Adrenal gland (tissue), 12 donors: Measurements from ENCODE around the gene TMEM45A. TPM values are rescaled to one million over a fixed set of nuclear protein-coding genes. Genes with fewer than 3 reads are reported as not detected.
A peak's percentile ranks its signal among the peaks of the same experiment; 100 is the strongest.

Source experiments
- DNase-seq, 7 donors: peaks; one replicate each; pipeline ENCODE4 v3.0.0-alpha.2; 2019 to 2020
- H3K27ac ChIP-seq, 5 donors: fragments of 200-600 bp; sonication (generic) in 4 of 5; 1 replicate in 3 of 5; 2 replicates in 2 of 5; pipeline versions ENCODE4 v1.5.1 to v1.8.0; 2016 to 2020; ENCODE audit warnings: mild to moderate bottlenecking in 1 of 5
- H3K27me3 ChIP-seq: fragments of 200-600 bp; 2 replicates; pipeline ENCODE4 v1.8.0; 2021
- H3K36me3 ChIP-seq, 2 donors: fragments of 200-600 bp; replicated peaks in 1 of 2; 1 replicate in 1 of 2; 2 replicates in 1 of 2; pipeline versions ENCODE4 v1.5.1 to v1.8.0; 2018 to 2022
- H3K4me1 ChIP-seq, 2 donors: fragments of 200-600 bp; replicated peaks in 1 of 2; 1 replicate in 1 of 2; 2 replicates in 1 of 2; pipeline versions ENCODE4 v1.5.1 to v1.8.0; 2018 to 2021
- H3K4me3 ChIP-seq, 4 donors: fragments of 200-600 bp; sonication (generic) in 3 of 4; one replicate each; pipeline ENCODE4 v1.5.1; 2016 to 2018
- H3K9me3 ChIP-seq, 3 donors: fragments of 200-600 bp; sonication (generic) in 1 of 3; replicated peaks in 1 of 3; 1 replicate in 2 of 3; 2 replicates in 1 of 3; pipeline versions ENCODE4 v1.5.1 to v1.8.0; 2016 to 2021
- POLR2A ChIP-seq, 2 donors: fragments of 450-650 bp; IDR thresholded peaks; one replicate each; pipeline ENCODE4 v1.6.1; 2017; ENCODE audit warnings: antibody characterized with exemption in 2 of 2, mild to moderate bottlenecking in 2 of 2, moderate library complexity in 1 of 2
- WGBS, 4 donors: extraction: QIAGEN DNeasy Blood & Tissue Kit in 2 of 4; methylation state at CpG; one replicate each; pipeline versions ENCODE4 v1.1.5 to v1.1.7; 2013 to 2017; 5-methylcytosine and 5-hydroxymethylcytosine counted together
- intact Hi-C, 2 donors: fragments of 100-400 bp; cut with DNase I; formaldehyde crosslinking; loops; one replicate each; pipeline versions ENCODE4 v1.14.1 to v1.15.0; 2022 to 2023
- polyA plus RNA-seq, 3 donors: library from polyadenylated mRNA; stranded (reverse); fragments of 200-250 nt in 2 of 3; fragments of 350-450 nt in 1 of 3; fragmentation: Illumina TruSeq in 1 of 3; extraction: RNeasy Lipid Tissue Mini Kit (QIAGEN cat#74804) in 1 of 3; gene quantifications; one replicate each; pipeline ENCODE4 v1.2.3, GENCODE V29; 2013 to 2014
- total RNA-seq, 9 donors: library from RNA; depleted of rRNA in 4 of 9; stranded (reverse); fragments of >200 nt in 4 of 9; fragments of 120-200 nt in 1 of 9; fragmentation: NEBNext Ultra II Directional in 1 of 9; extraction: Animal tissue kit (Norgen Biotek cat#: 25700) in 1 of 9; gene quantifications; one replicate each; pipeline versions ENCODE4 v1.1.0 to v1.2.4, GENCODE V29; 2013 to 2023
- TF ChIP-seq, protein P1 (sequence below), 6 experiments: fragments of 450-650 bp in 4 of 6; fragments of 200-600 bp in 2 of 6; sonication (generic) in 1 of 6; IDR thresholded peaks; 1 replicate in 5 of 6; 2 replicates in 1 of 6; pipeline versions ENCODE4 v1.5.1 to v1.8.0; 2016 to 2021; ENCODE audit warnings: antibody characterized with exemption in 6 of 6, mild to moderate bottlenecking in 2 of 6, moderate library complexity in 1 of 6
- donor health status: healthy with polysubstance abuse.
- donor health status: Bipolar disorder and iron deficiency.
- donor health status: DM: yes; HTN: yes; CAD: no.
- donor health status: DM: no; HTN: no; CAD: no.
- donor health status: DM: no; HTN: no; CAD: no.
- donor health status: DM: yes; HTN: yes; CAD: no.

Gene TMEM45A
- total and polyA plus RNA-seq, 12 donors, result 9.8 to 38.7 (median 27.5) TPM

DNA sequence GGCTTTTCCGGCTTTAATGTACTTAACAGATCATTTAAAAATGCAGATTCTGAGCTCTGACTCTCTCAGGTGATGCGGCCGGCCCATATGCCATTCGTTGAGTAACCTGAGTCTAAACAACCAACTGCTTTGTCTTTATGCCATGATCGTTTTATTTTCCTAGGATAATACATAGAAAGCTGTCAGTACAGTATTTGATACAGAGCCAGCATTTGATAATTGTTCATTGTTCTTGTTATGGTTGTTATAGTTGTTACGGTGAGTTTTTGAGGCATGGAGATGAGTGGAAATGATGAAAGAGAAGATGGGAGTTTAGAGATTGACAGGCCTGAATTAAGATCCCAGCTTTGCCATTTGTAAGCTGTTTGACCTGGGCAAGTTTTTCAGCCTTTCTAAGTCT, 40.0 kb downstream of the TMEM45A start:
- H3K27me3 ChIP-seq, result no peaks in the 10 kb centered on the region
- H3K36me3 ChIP-seq, result no peaks in the 10 kb centered on the region
- DNase-seq, result no peak
- no peaks in the 10 kb centered on the region for H3K9me3 ChIP-seq
- H3K4me3 ChIP-seq, result no peak overlapping the region
- intact Hi-C loops, result no loop called here
- TF ChIP-seq, protein P1, sequence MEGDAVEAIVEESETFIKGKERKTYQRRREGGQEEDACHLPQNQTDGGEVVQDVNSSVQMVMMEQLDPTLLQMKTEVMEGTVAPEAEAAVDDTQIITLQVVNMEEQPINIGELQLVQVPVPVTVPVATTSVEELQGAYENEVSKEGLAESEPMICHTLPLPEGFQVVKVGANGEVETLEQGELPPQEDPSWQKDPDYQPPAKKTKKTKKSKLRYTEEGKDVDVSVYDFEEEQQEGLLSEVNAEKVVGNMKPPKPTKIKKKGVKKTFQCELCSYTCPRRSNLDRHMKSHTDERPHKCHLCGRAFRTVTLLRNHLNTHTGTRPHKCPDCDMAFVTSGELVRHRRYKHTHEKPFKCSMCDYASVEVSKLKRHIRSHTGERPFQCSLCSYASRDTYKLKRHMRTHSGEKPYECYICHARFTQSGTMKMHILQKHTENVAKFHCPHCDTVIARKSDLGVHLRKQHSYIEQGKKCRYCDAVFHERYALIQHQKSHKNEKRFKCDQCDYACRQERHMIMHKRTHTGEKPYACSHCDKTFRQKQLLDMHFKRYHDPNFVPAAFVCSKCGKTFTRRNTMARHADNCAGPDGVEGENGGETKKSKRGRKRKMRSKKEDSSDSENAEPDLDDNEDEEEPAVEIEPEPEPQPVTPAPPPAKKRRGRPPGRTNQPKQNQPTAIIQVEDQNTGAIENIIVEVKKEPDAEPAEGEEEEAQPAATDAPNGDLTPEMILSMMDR (IDR thresholded peaks at IDR 0.05), result no peak
- TF ChIP-seq POLR2A (IDR thresholded peaks at IDR 0.05), result no peak
- WGBS, 4 donors, result 90 to 94% (median 93%) methylated on average over 6 of the region's 6 CpGs
- no peak overlapping the region for H3K27ac ChIP-seq
- H3K4me1 ChIP-seq, result peaks cover 23 to 28% of the 10 kb centered on the region in 2 donors

- Histone ChIP-seq H3K9me3 (no peaks in the 10 kb centered on the region), H3K27me3 (no peaks in the 10 kb centered on the region), H3K36me3 (no peaks in the 10 kb centered on the region), H3K4me3 (no peak overlapping the region), H3K4me1 (peaks cover 23 to 28% of the 10 kb centered on the region in 2 donors), H3K27ac (no peak overlapping the region)
- 86 to 90% (median 87%) methylated on average over 3 of the region's 3 CpGs for WGBS, 4 donors
- intact Hi-C loops, result no loop called here
- TF ChIP-seq POLR2A (IDR thresholded peaks at IDR 0.05), result no peak
- TF ChIP-seq, protein P1 (IDR thresholded peaks at IDR 0.05), result no peak
- no peak for DNase-seq
Observed at GRCh38 chr3:100533176-100533575, 40.8 kb downstream of the TMEM45A start.

- TF ChIP-seq, protein P1 (IDR thresholded peaks at IDR 0.05), result no peak
- no peak for TF ChIP-seq POLR2A (IDR thresholded peaks at IDR 0.05)
- intact Hi-C loops, result no loop called here
- Histone ChIP-seq H3K27me3 (no peaks in the 10 kb centered on the region), H3K27ac (peak overlapping the region in 2 of 5 donors; percentile 17 to 44), H3K36me3 (no peaks in the 10 kb centered on the region), H3K4me1 (peaks cover 23 to 28% of the 10 kb centered on the region in 2 donors), H3K4me3 (no peak overlapping the region), H3K9me3 (no peaks in the 10 kb centered on the region)
- DNase-seq, result no peak
- WGBS, 4 donors, result 89 to 100% (median 97%) methylated on average over 1 of the region's 1 CpG
Observed at GRCh38 chr3:100535610-100535943, 43.2 kb downstream of the TMEM45A start.

DNA sequence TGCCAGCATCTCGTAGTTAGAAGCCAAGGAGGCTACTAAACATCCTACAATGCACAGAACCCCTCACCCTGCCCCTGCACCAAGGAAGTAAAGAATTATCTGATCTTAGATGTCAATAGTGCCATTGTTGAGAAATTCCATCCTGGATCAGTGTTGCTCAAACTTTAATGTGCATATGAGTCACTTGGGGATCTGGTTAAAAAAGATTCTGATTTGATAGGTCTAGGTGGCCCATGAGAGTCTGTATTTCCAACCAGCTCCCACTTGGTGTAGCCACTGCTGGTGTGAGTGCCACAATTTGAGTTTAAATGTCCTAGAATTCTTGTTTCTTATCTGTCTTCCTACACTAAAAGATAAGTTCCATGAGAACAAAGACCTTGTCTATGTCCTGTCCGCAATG, 43.7 kb downstream of the TMEM45A start:
- H3K4me3 ChIP-seq, result no peak overlapping the region
- no peak for TF ChIP-seq POLR2A (IDR thresholded peaks at IDR 0.05)
- TF ChIP-seq, protein P1 (IDR thresholded peaks at IDR 0.05), result no peak
- intact Hi-C loops, result no loop called here
- 82 to 91% (median 87%) methylated on average over 2 of the region's 2 CpGs for WGBS, 4 donors
- H3K4me1 ChIP-seq, result peaks cover 23 to 28% of the 10 kb centered on the region in 2 donors
- no peaks in the 10 kb centered on the region for H3K27me3 ChIP-seq
- no peak for DNase-seq
- H3K36me3 ChIP-seq, result no peaks in the 10 kb centered on the region
- H3K9me3 ChIP-seq, result no peaks in the 10 kb centered on the region
- H3K27ac ChIP-seq, result no peak overlapping the region
